Gastroesophageal sphincter (tissue), 3 donors: ENCODE measurements around the gene C6.

Source experiments
- POLR2A ChIP-seq, 2 donors: fragments of 450-650 bp; IDR thresholded peaks; one replicate each; pipeline ENCODE4 v1.6.1; 2017; ENCODE audit warnings: antibody characterized with exemption in 2 of 2, mild to moderate bottlenecking in 2 of 2, moderate library complexity in 1 of 2
- TF ChIP-seq, protein P1 (sequence below), 4 experiments: fragments of 200-600 bp in 2 of 4; fragments of 450-650 bp in 2 of 4; sonication (generic) in 1 of 4; IDR thresholded peaks; one replicate each; pipeline ENCODE4 v1.5.1; 2017 to 2019; ENCODE audit warnings: antibody characterized with exemption in 4 of 4, mild to moderate bottlenecking in 2 of 4, moderate library complexity in 2 of 4

DNA sequence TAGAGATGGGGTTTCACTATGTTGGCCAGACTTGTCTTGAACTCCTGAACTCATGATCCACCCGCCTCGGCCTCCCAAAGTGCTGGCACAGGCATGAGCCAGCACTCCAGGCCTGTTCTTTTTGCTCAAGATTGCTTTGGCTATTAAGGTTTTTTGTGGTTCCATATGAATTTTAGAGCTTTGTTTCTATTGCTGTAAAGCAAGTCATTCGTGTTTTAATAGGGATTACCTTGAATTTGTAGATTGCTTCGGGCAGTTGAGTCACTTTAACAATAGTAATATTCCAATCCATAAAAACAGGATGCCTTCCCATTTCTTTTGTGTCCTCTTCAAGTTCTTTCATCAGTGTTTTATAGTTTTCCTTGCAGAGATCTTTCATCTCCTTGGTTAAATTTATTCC is 22.1 kb downstream of the C6 start:
- TF ChIP-seq, protein P1, sequence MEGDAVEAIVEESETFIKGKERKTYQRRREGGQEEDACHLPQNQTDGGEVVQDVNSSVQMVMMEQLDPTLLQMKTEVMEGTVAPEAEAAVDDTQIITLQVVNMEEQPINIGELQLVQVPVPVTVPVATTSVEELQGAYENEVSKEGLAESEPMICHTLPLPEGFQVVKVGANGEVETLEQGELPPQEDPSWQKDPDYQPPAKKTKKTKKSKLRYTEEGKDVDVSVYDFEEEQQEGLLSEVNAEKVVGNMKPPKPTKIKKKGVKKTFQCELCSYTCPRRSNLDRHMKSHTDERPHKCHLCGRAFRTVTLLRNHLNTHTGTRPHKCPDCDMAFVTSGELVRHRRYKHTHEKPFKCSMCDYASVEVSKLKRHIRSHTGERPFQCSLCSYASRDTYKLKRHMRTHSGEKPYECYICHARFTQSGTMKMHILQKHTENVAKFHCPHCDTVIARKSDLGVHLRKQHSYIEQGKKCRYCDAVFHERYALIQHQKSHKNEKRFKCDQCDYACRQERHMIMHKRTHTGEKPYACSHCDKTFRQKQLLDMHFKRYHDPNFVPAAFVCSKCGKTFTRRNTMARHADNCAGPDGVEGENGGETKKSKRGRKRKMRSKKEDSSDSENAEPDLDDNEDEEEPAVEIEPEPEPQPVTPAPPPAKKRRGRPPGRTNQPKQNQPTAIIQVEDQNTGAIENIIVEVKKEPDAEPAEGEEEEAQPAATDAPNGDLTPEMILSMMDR (IDR thresholded peaks at IDR 0.05): no peak
- no peak for TF ChIP-seq POLR2A (IDR thresholded peaks at IDR 0.05)
